ENCODE measurements around the gene RABGAP1.

Gene RABGAP1

GRCh38 chr9:123083680-123084079, 142.9 kb downstream of the RABGAP1 start:
- no peak for DNase-seq (ENCODE audit: low read depth in 2 of 2)

- no peak for DNase-seq (ENCODE audit: low read depth in 2 of 2)
These were observed 143.4 kb downstream of the RABGAP1 start for GRCh38 chr9:123084256-123084655.

GRCh38 chr9:123085916-123086315, 145.1 kb downstream of the RABGAP1 start:
- DNase-seq (ENCODE audit: low read depth in 2 of 2) = no peak

- no peak for DNase-seq (ENCODE audit: low read depth in 2 of 2)
These were observed 146.6 kb downstream of the RABGAP1 start for GRCh38 chr9:123087359-123087888.

- DNase-seq (ENCODE audit: low read depth in 2 of 2) = no peak
These were observed 148.2 kb downstream of the RABGAP1 start for GRCh38 chr9:123089040-123089439.

- no peak for DNase-seq (ENCODE audit: low read depth in 2 of 2)
These were observed 149.0 kb downstream of the RABGAP1 start for GRCh38 chr9:123089790-123090189.

GRCh38 chr9:123090198-123090896, 149.5 kb downstream of the RABGAP1 start:
- DNase-seq (ENCODE audit: low read depth in 2 of 2) = no peak

- DNase-seq (ENCODE audit: low read depth in 2 of 2) = no peak
These were observed 150.1 kb downstream of the RABGAP1 start for GRCh38 chr9:123090956-123091355.

GRCh38 chr9:123091459-123091858, 150.6 kb downstream of the RABGAP1 start:
- DNase-seq (ENCODE audit: low read depth in 2 of 2) = no peak

GRCh38 chr9:123093141-123093540, 152.3 kb downstream of the RABGAP1 start:
- DNase-seq (ENCODE audit: low read depth in 2 of 2) = no peak

- no peak for DNase-seq (ENCODE audit: low read depth in 2 of 2)
These were observed 156.2 kb downstream of the RABGAP1 start for GRCh38 chr9:123096987-123097386.

- DNase-seq (ENCODE audit: low read depth in 2 of 2) = no peak
These were observed 156.7 kb downstream of the RABGAP1 start for GRCh38 chr9:123097430-123098095.

GRCh38 chr9:123098096-123098459, 157.3 kb downstream of the RABGAP1 start:
- no peak for DNase-seq (ENCODE audit: low read depth in 2 of 2)

GRCh38 chr9:123099042-123099441, 158.2 kb downstream of the RABGAP1 start:
- DNase-seq (ENCODE audit: low read depth in 2 of 2) = no peak

GRCh38 chr9:123099548-123099947, 158.7 kb downstream of the RABGAP1 start:
- no peak for DNase-seq (ENCODE audit: low read depth in 2 of 2)

- DNase-seq (ENCODE audit: low read depth in 2 of 2) = no peak
These were observed 161.7 kb downstream of the RABGAP1 start for GRCh38 chr9:123102375-123103113.

GRCh38 chr9:123104807-123105206, 164.0 kb downstream of the RABGAP1 start:
- no peak for DNase-seq (ENCODE audit: low read depth in 2 of 2)

GRCh38 chr9:123105490-123105889, 164.7 kb downstream of the RABGAP1 start:
- no peak for DNase-seq (ENCODE audit: low read depth in 2 of 2)

GRCh38 chr9:123107639-123108285, 166.9 kb downstream of the RABGAP1 start:
- DNase-seq (ENCODE audit: low read depth in 2 of 2) = no peak

- DNase-seq (ENCODE audit: low read depth in 2 of 2) = no peak
These were observed 168.2 kb downstream of the RABGAP1 start for GRCh38 chr9:123108976-123109375.

GRCh38 chr9:123109540-123110279, 168.9 kb downstream of the RABGAP1 start:
- DNase-seq (ENCODE audit: low read depth in 2 of 2) = no peak

Measured in stimulated activated CD4-positive, alpha-beta T cell treated with anti-CD3 and anti-CD28 coated beads, Interleukin-1b, Interleukin-23, amount 100 ng/mL, for 1 hour (primary cell).